H1 (cell line): ENCODE results near the gene POGZ. TPM values are rescaled to one million over a fixed set of nuclear protein-coding genes. Genes with fewer than 3 reads are reported as not detected.

Experiments
- CTCF ChIA-PET: fragments of 300-600 bp; sonication (Branson Sonifier 250); formaldehyde crosslinking; loops from one replicate; lab custom pipeline; 2021; ENCODE audit not compliant: partially characterized antibody; lab: Charles Lee
- POLR2A ChIA-PET: fragments of 300-600 bp; sonication (Branson Sonifier 250); formaldehyde crosslinking; loops from one replicate; lab custom pipeline; 2021; ENCODE audit warnings: inconsistent platforms; ENCODE audit not compliant: partially characterized antibody; lab: Charles Lee
- DNase-seq, 2 experiments: peaks; one replicate each; pipeline versions ENCODE4 v3.0.0 to v3.0.0-alpha.2; 2010 to 2022; ENCODE audit warnings: low spot score in 2 of 2, low read depth in 1 of 2, mixed read lengths in 1 of 2
- FAIRE-seq: peaks from 2 replicates; lab custom pipeline; 2011; peaks lifted over from hg19 to GRCh38; lab: Jason Lieb, UNC
- H2AFZ ChIP-seq: 2 replicates; pipeline ENCODE4 v1.8.1; 2012; ENCODE audit warnings: low read length, inconsistent platforms
- H2AK5ac ChIP-seq: 2 replicates; pipeline ENCODE4 v1.6.1; 2013; ENCODE audit warnings: low read depth, low read length
- H2BK120ac ChIP-seq: replicated peaks from 2 replicates; pipeline ENCODE3; 2013; ENCODE audit warnings: low read depth, low read length, inconsistent platforms
- H2BK12ac ChIP-seq: 2 replicates; pipeline ENCODE4 v1.6.1; 2013; ENCODE audit warnings: low read depth, low read length
- H2BK15ac ChIP-seq: 2 replicates; pipeline ENCODE4 v1.6.1; 2013; ENCODE audit warnings: low read length
- H2BK20ac ChIP-seq: 2 replicates; pipeline ENCODE4 v1.6.1; 2013; ENCODE audit warnings: low read length
- H2BK5ac ChIP-seq: 2 replicates; pipeline ENCODE4 v1.6.1; 2013; ENCODE audit warnings: low read depth, low read length
- H3K14ac ChIP-seq: 2 replicates; pipeline ENCODE4 v1.6.1; 2013; ENCODE audit warnings: inconsistent platforms; ENCODE audit not compliant: insufficient read length
- H3K18ac ChIP-seq: 2 replicates; pipeline ENCODE4 v1.6.1; 2013; ENCODE audit warnings: low read length; ENCODE audit errors: extremely low read depth
- H3K23ac ChIP-seq: 2 replicates; pipeline ENCODE4 v1.6.1; 2013; ENCODE audit warnings: inconsistent platforms; ENCODE audit not compliant: insufficient read length
- H3K23me2 ChIP-seq: 2 replicates; pipeline ENCODE4 v1.6.1; 2013; ENCODE audit warnings: low read depth, low read length
- H3K27ac ChIP-seq: 2 replicates; pipeline ENCODE4 v1.6.1; 2011; ENCODE audit warnings: low read depth, low read length, inconsistent platforms
- H3K27me3 ChIP-seq, 4 experiments: replicated peaks in 1 of 4; 1 replicate in 1 of 4; 2 replicates in 3 of 4; pipeline versions ENCODE4 v1.6.1 to v1.8.1; 2011 to 2013; ENCODE audit warnings: low read length in 3 of 4, mild to moderate bottlenecking in 3 of 4, inconsistent platforms in 2 of 4, mixed read lengths in 2 of 4, moderate library complexity in 1 of 4; ENCODE audit not compliant: control insufficient read depth in 3 of 4, insufficient read depth in 3 of 4; ENCODE audit errors: extremely low read depth in 1 of 4
- H3K36me3 ChIP-seq, 4 experiments: 2 replicates each; pipeline versions ENCODE4 v1.6.1 to v1.8.1; 2011 to 2013; ENCODE audit warnings: mild to moderate bottlenecking in 4 of 4, low read length in 3 of 4, moderate library complexity in 2 of 4, control low read depth in 1 of 4, inconsistent platforms in 1 of 4; ENCODE audit not compliant: insufficient read depth in 4 of 4, control insufficient read depth in 2 of 4
- H3K4ac ChIP-seq: replicated peaks from 2 replicates; pipeline ENCODE3; 2013; ENCODE audit warnings: low read length, low read depth, mixed read lengths, inconsistent platforms; ENCODE audit not compliant: insufficient read length
- H3K4me1 ChIP-seq, 4 experiments: replicated peaks in 1 of 4; 1 replicate in 1 of 4; 2 replicates in 3 of 4; pipeline versions ENCODE4 v1.6.1 to v1.8.1; 2011 to 2013; ENCODE audit warnings: low read length in 3 of 4, inconsistent platforms in 2 of 4, mixed read lengths in 1 of 4; ENCODE audit not compliant: insufficient read depth in 4 of 4, control insufficient read depth in 3 of 4
- H3K4me2 ChIP-seq, 2 experiments: 2 replicates each; pipeline versions ENCODE4 v1.6.1 to v1.8.1; 2011 to 2013; ENCODE audit warnings: low read depth in 2 of 2, low read length in 2 of 2, control low read depth in 1 of 2, inconsistent platforms in 1 of 2, mild to moderate bottlenecking in 1 of 2; ENCODE audit not compliant: insufficient read depth in 1 of 2
- H3K4me3 ChIP-seq, 4 experiments: fragments of 200-600, 300-600 bp in 1 of 4; sonication (generic), shearing (Covaris generic), sonication (Bioruptor Twin) in 1 of 4; 2 replicates each; pipeline versions ENCODE4 v1.5.1 to v1.8.1; 2011 to 2016; ENCODE audit warnings: low read length in 4 of 4, low read depth in 3 of 4, control low read depth in 2 of 4, inconsistent platforms in 2 of 4, mild to moderate bottlenecking in 2 of 4, mixed read lengths in 1 of 4, moderate library complexity in 1 of 4; ENCODE audit not compliant: insufficient read depth in 2 of 4; ENCODE audit errors: extremely low read depth in 1 of 4
- H3K56ac ChIP-seq: replicated peaks from 2 replicates; pipeline ENCODE3; 2013; ENCODE audit warnings: low read depth, mild to moderate bottlenecking, mixed read lengths, low read length, inconsistent platforms; ENCODE audit not compliant: insufficient read length
- H3K79me1 ChIP-seq: 2 replicates; pipeline ENCODE4 v1.6.1; 2013; ENCODE audit warnings: low read depth, low read length, control low read depth
- H3K79me2 ChIP-seq, 2 experiments: 2 replicates each; pipeline versions ENCODE4 v1.6.1 to v1.8.1; 2012 to 2013; ENCODE audit warnings: low read length in 2 of 2, mild to moderate bottlenecking in 2 of 2, inconsistent platforms in 1 of 2; ENCODE audit not compliant: insufficient read depth in 2 of 2, control insufficient read depth in 1 of 2
- H3K9ac ChIP-seq, 4 experiments: replicated peaks in 1 of 4; 1 replicate in 1 of 4; 2 replicates in 3 of 4; pipeline versions ENCODE4 v1.6.1 to v1.8.1; 2011 to 2013; ENCODE audit warnings: low read depth in 3 of 4, low read length in 3 of 4, control low read depth in 2 of 4, mild to moderate bottlenecking in 2 of 4, moderate library complexity in 2 of 4, inconsistent platforms in 1 of 4; ENCODE audit errors: extremely low read depth in 1 of 4
- H3K9me3 ChIP-seq, 2 experiments: 2 replicates each; pipeline versions ENCODE4 v1.6.1 to v1.8.1; 2012 to 2013; ENCODE audit warnings: mild to moderate bottlenecking in 2 of 2, moderate library complexity in 2 of 2, control low read depth in 1 of 2, inconsistent platforms in 1 of 2, low read depth in 1 of 2, low read length in 1 of 2, mixed read lengths in 1 of 2; ENCODE audit not compliant: insufficient read depth in 2 of 2
- H4K20me1 ChIP-seq, 2 experiments: replicated peaks in 1 of 2; 2 replicates each; pipeline versions ENCODE3 to v1.8.1; 2011 to 2013; ENCODE audit warnings: inconsistent platforms in 2 of 2, low read length in 2 of 2, mild to moderate bottlenecking in 1 of 2; ENCODE audit not compliant: insufficient read depth in 2 of 2, control insufficient read depth in 1 of 2
- H4K5ac ChIP-seq: 2 replicates; pipeline ENCODE4 v1.6.1; 2013; ENCODE audit warnings: low read length, low read depth, mixed read lengths, inconsistent platforms; ENCODE audit not compliant: insufficient read length
- H4K8ac ChIP-seq: 2 replicates; pipeline ENCODE4 v1.8.0; 2013; ENCODE audit warnings: mild to moderate bottlenecking, moderate library complexity, low read length, inconsistent platforms; ENCODE audit not compliant: insufficient read depth; ENCODE audit errors: extremely low read depth
- H4K91ac ChIP-seq: replicated peaks from 2 replicates; pipeline ENCODE3; 2013; ENCODE audit warnings: low read length, mixed read lengths, inconsistent platforms; ENCODE audit not compliant: insufficient read length
- POU5F1 ChIP-seq: IDR thresholded peaks from 2 replicates; pipeline ENCODE4 v1.6.1; 2011; ENCODE audit warnings: low read depth, mild to moderate bottlenecking, low read length, moderate library complexity
- RAD21 ChIP-seq, 2 experiments: IDR thresholded peaks in 1 of 2; conservative IDR thresholded peaks in 1 of 2; 2 replicates each; pipeline ENCODE4 v1.6.1; 2011; ENCODE audit warnings: low read depth in 2 of 2, low read length in 2 of 2, improper control_type of control experiment in 1 of 2, inconsistent platforms in 1 of 2, mild to moderate bottlenecking in 1 of 2, moderate library complexity in 1 of 2
- TCF12 ChIP-seq: IDR thresholded peaks from 2 replicates; pipeline ENCODE4 v1.6.1; 2011; ENCODE audit warnings: low read depth, mild to moderate bottlenecking, low read length
- WGBS, 2 experiments: shearing (Covaris generic) in 1 of 2; methylation state at CpG; one replicate each; pipeline versions ENCODE4 v1.1.6 to v1.1.7; 2013 to 2015; ENCODE audit warnings: low lambda C conversion rate in 2 of 2, mixed read lengths in 2 of 2, inconsistent platforms in 1 of 2, low coverage in 1 of 2, missing lambda C conversion rate in 1 of 2; ENCODE audit not compliant: insufficient replicate concordance in 2 of 2, insufficient coverage in 1 of 2, insufficient read length in 1 of 2; ENCODE audit errors: extremely low coverage in 1 of 2, missing lambda C conversion rate in 1 of 2; 5-methylcytosine and 5-hydroxymethylcytosine counted together
- polyA plus RNA-seq, 7 experiments: library from polyadenylated mRNA; depleted of rRNA in 3 of 7; stranded (reverse) in 5 of 7; unstranded in 2 of 7; fragments of >200 nt in 5 of 7; fragments of 200-250 nt in 2 of 7; gene quantifications; 1 replicate in 5 of 7; 2 replicates in 1 of 7; 4 replicates in 1 of 7; pipeline versions ENCODE4 v1.2.1 to v1.2.3, GENCODE V29; 2011 to 2013; ENCODE audit warnings: missing spikeins in 2 of 7, mixed read lengths in 2 of 7
- total RNA-seq: library from RNA; stranded (reverse); fragmentation: NEBNext Ultra II Directional; extraction: Animal tissue kit (Norgen Biotek cat#: 25700); gene quantifications from 2 replicates; pipeline ENCODE4 v1.2.1, GENCODE V29; 2021

Gene POGZ
- total and polyA plus RNA-seq, 2 of the 8 experiments (the other 6 are each of a cell fraction or from before 2014, with no cell fraction given), result 66.4 to 105 TPM

DNA sequence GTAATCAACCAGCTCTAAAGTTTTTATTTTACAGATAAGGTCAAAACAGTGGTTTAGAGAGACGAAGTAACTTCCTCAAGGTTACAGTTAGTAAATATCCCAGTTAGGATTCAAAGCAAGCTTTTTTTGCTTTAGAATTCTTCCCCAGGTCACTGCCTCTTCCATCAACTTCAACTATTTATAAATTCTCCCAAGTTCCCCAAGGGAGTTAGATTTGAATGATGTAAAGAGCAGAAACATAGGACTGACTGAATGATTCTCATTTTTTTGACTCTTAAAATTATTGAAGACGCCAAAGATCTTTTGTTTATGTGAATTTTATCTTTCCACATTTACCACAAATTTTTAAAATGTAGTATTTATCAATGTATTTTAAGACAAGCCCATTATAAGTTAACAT, 4.1 kb downstream of the POGZ start:
- Histone ChIP-seq H3K14ac (no peak overlapping the region), H2BK20ac (no peak overlapping the region), H3K9me3 (no peaks in the 10 kb centered on the region), H2BK12ac (no peak overlapping the region), H3K4me1 (peaks cover 0 to 11% (median 2%) of the 10 kb centered on the region in 4 experiments; a peak in 3 of 7 replicates), H3K18ac (no peak overlapping the region), H4K5ac (no peak overlapping the region), H2BK120ac (no peak overlapping the region), H3K4ac (no peak overlapping the region), H3K23ac (no peak overlapping the region), H3K79me2 (peaks cover 37 to 80% of the 10 kb centered on the region in 2 experiments), H3K4me3 (no peak overlapping the region), H3K79me1 (no peaks in the 10 kb centered on the region; the same call in 1 of the 2 replicates), H3K56ac (no peak overlapping the region), H4K91ac (no peak overlapping the region), H2BK5ac (no peak overlapping the region), H4K20me1 (peaks cover 4 to 15% of the 10 kb centered on the region in 2 experiments), H3K4me2 (no peak overlapping the region), H3K23me2 (peaks cover 3% of the 10 kb centered on the region; the same call in 1 of the 2 replicates), H3K36me3 (peaks cover 0 to 4% (median 0%) of the 10 kb centered on the region in 4 experiments; a peak in 2 of 8 replicates), H2AK5ac (no peak overlapping the region), H2AFZ (no peak overlapping the region), H4K8ac (no peak overlapping the region), H3K9ac (no peak overlapping the region), H3K27me3 (no peaks in the 10 kb centered on the region), H2BK15ac (no peak overlapping the region), H3K27ac (no peak overlapping the region)
- ChIA-PET POLR2A (interaction anchor here (1.1 kb wide), 1 partner anchor 56 kb away, joined by 4 read pairs; the partner anchor contains the start of gene CGN), CTCF (interaction anchor here (0.8 to 0.9 kb wide), 2 partner anchors 10 to 13 kb away, joined by 3 to 4 read pairs; no protein-coding TSS in a partner anchor)
- WGBS, 2 experiments, result 93% methylated on average over 2 of the region's 2 CpGs; no CpG with 5 or more reads in 1 of the 2 experiments
- no peak for FAIRE-seq
- no peak for DNase-seq
- TF ChIP-seq RAD21 (IDR thresholded peaks at IDR 0.05 in 1 of 2, conservative IDR thresholded peaks at IDR 0.05 in 1 of 2; ENCODE audit: low read depth in 2 of 2, low read length in 2 of 2) (no peak), POU5F1 (no peak), TCF12 (no peak)
